PC-9 (cell line): ENCODE data around the gene ZBTB7A. TPM values are rescaled to one million over a fixed set of nuclear protein-coding genes. Genes with fewer than 3 reads are reported as not detected.
A peak's percentile ranks its signal among the peaks of the same experiment; 100 is the strongest.

Experiments used
- BruUV-seq: library from RNA; stranded (reverse); fragments of 400-500 nt; replicated peaks from 2 replicates; lab custom pipeline; 2021; lab: Mats Ljungman, UMichigan
- CTCF ChIA-PET: fragments of 300-600 bp; sonication (Branson Sonifier 250); formaldehyde crosslinking; loops from one replicate; lab custom pipeline; 2022; ENCODE audit warnings: antibody characterized with exemption; lab: Charles Lee
- POLR2A ChIA-PET: fragments of 300-600 bp; sonication (Branson Sonifier 250); formaldehyde crosslinking; loops from one replicate; lab custom pipeline; 2022; ENCODE audit warnings: antibody characterized with exemption; ENCODE audit not compliant: unreplicated experiment; lab: Charles Lee
- DNase-seq, 2 experiments: peaks; one replicate each; pipeline versions ENCODE4 v3.0.0 to v3.0.0-alpha.2; 2015 to 2022; ENCODE audit warnings: mixed read lengths in 1 of 2
- H2AFZ ChIP-seq: fragments of 200-600 bp; sonication (generic); 2 replicates; pipeline ENCODE4 v1.8.1; 2017; ENCODE audit warnings: antibody characterized with exemption
- H3F3A ChIP-seq: fragments of 200-600 bp; sonication (generic); 2 replicates; pipeline ENCODE4 v1.8.1; 2017; ENCODE audit warnings: antibody characterized with exemption, mild to moderate bottlenecking, low read depth; ENCODE audit not compliant: insufficient read depth
- H3K27ac ChIP-seq: fragments of 200-600 bp; sonication (generic); 2 replicates; pipeline ENCODE4 v1.6.1; 2016; ENCODE audit warnings: mixed run types
- H3K27me3 ChIP-seq: fragments of 200-600 bp; sonication (generic); 2 replicates; pipeline ENCODE4 v1.6.1; 2016; ENCODE audit warnings: low read depth, mixed run types; ENCODE audit not compliant: insufficient read depth
- H3K36me3 ChIP-seq: fragments of 200-600 bp; sonication (generic); 2 replicates; pipeline ENCODE4 v1.6.1; 2016; ENCODE audit warnings: low read depth, mixed run types
- H3K4me1 ChIP-seq: fragments of 200-600 bp; sonication (generic); replicated peaks from 2 replicates; pipeline ENCODE4 v1.6.1; 2016; ENCODE audit warnings: mixed run types; ENCODE audit not compliant: insufficient read depth
- H3K4me2 ChIP-seq: fragments of 200-600 bp; sonication (generic); 2 replicates; pipeline ENCODE4 v1.6.1; 2017; ENCODE audit warnings: mixed run types
- H3K4me3 ChIP-seq: fragments of 200-600 bp; sonication (generic); 2 replicates; pipeline ENCODE4 v1.6.1; 2016; ENCODE audit warnings: mixed run types
- H3K79me2 ChIP-seq: fragments of 200-600 bp; sonication (generic); 2 replicates; pipeline ENCODE4 v1.6.1; 2017; ENCODE audit warnings: low read depth, mixed run types
- H3K9me2 ChIP-seq: fragments of 200-600 bp; sonication (generic); 2 replicates; pipeline ENCODE4 v1.8.1; 2017; ENCODE audit warnings: mild to moderate bottlenecking; ENCODE audit not compliant: insufficient read depth
- H3K9me3 ChIP-seq: fragments of 200-600 bp; sonication (generic); 2 replicates; pipeline ENCODE4 v1.8.1; 2016; ENCODE audit warnings: low read depth; ENCODE audit not compliant: insufficient read depth
- H4K20me1 ChIP-seq: fragments of 200-600 bp; sonication (generic); 2 replicates; pipeline ENCODE4 v1.8.1; 2017; ENCODE audit not compliant: insufficient read depth
- CTCF ChIP-seq: fragments of 200-600 bp; sonication (generic); conservative IDR thresholded peaks from 2 replicates; pipeline ENCODE4 v1.6.1; 2017; ENCODE audit warnings: mixed run types, antibody characterized with exemption, mild to moderate bottlenecking, moderate library complexity
- EZH2 ChIP-seq: fragments of 200-600 bp; sonication (generic); IDR thresholded peaks from 2 replicates; pipeline ENCODE4 v1.8.0; 2017; ENCODE audit warnings: antibody characterized with exemption, low read depth
- intact Hi-C: fragments of 100-400 bp; cut with micrococcal nuclease; formaldehyde crosslinking; loops from one replicate; pipeline ENCODE4 v1.10.0; 2022; ENCODE audit not compliant: unreplicated experiment
- total RNA-seq: library from RNA; stranded (reverse); gene quantifications from 2 replicates; pipeline ENCODE4 v1.2.3, GENCODE V29; 2021

The ZBTB7A gene
- total RNA-seq, 1 experiment from 2014 or later = 41.2 TPM

GRCh38 chr19:4046362-4046691 lies 20.4 kb downstream of the ZBTB7A start:
- H3K9me3 ChIP-seq = no peaks in the 10 kb centered on the region
- no peak overlapping the region for H2AFZ ChIP-seq
- ChIA-PET POLR2A (no interaction called here), CTCF (no interaction called here)
- intact Hi-C loops = no loop called here
- no peak for TF ChIP-seq EZH2
- TF ChIP-seq CTCF = no peak
- H3K27ac ChIP-seq = no peak overlapping the region
- peaks cover 23% of the 10 kb centered on the region for H3K4me1 ChIP-seq
- H3K36me3 ChIP-seq = peaks cover 3% of the 10 kb centered on the region; the same call in 1 of the 2 replicates
- H4K20me1 ChIP-seq = peaks cover 39% of the 10 kb centered on the region
- H3K79me2 ChIP-seq = peaks cover 67% of the 10 kb centered on the region
- peaks cover 19% of the 10 kb centered on the region; the same call in 1 of the 2 replicates for H3F3A ChIP-seq
- H3K4me3 ChIP-seq = no peak overlapping the region
- H3K4me2 ChIP-seq = no peak overlapping the region
- no peak for DNase-seq
- no peaks in the 10 kb centered on the region for H3K9me2 ChIP-seq
- no peaks in the 10 kb centered on the region for H3K27me3 ChIP-seq
- BruUV-seq = no TSS peak

GRCh38 chr19:4045597-4046361 lies 20.9 kb downstream of the ZBTB7A start:
- H2AFZ ChIP-seq = no peak overlapping the region
- no peaks in the 10 kb centered on the region for H3K27me3 ChIP-seq
- no peak for TF ChIP-seq EZH2
- TF ChIP-seq CTCF = no peak
- H3K79me2 ChIP-seq = peaks cover 61% of the 10 kb centered on the region
- peaks cover 21% of the 10 kb centered on the region; the same call in 1 of the 2 replicates for H3F3A ChIP-seq
- H3K4me2 ChIP-seq = no peak overlapping the region
- no peaks in the 10 kb centered on the region for H3K9me3 ChIP-seq
- DNase-seq = no peak
- intact Hi-C loops = no loop called here
- H4K20me1 ChIP-seq = peaks cover 40% of the 10 kb centered on the region
- ChIA-PET POLR2A (no interaction called here), CTCF (no interaction called here)
- H3K36me3 ChIP-seq = no peaks in the 10 kb centered on the region
- BruUV-seq = TSS peak; percentile 12
- H3K9me2 ChIP-seq = no peaks in the 10 kb centered on the region
- H3K4me3 ChIP-seq = no peak overlapping the region
- H3K4me1 ChIP-seq = peaks cover 19% of the 10 kb centered on the region
- no peak overlapping the region for H3K27ac ChIP-seq

- CTCF ChIA-PET = no interaction called here
- H3F3A ChIP-seq = peaks cover 28% of the 10 kb centered on the region; the same call in 1 of the 2 replicates
- peaks cover 44% of the 10 kb centered on the region for H4K20me1 ChIP-seq
- POLR2A ChIA-PET = no interaction called here
- no peak for DNase-seq
- H3K27me3 ChIP-seq = no peaks in the 10 kb centered on the region
- no peak overlapping the region for H3K4me2 ChIP-seq
- intact Hi-C loops = no loop called here
- no peaks in the 10 kb centered on the region for H3K9me3 ChIP-seq
- no peaks in the 10 kb centered on the region for H3K9me2 ChIP-seq
- BruUV-seq = no TSS peak
- H3K4me1 ChIP-seq = peaks cover 19% of the 10 kb centered on the region
- H3K27ac ChIP-seq = no peak overlapping the region
- TF ChIP-seq EZH2 (no peak), CTCF (no peak)
- no peak overlapping the region for H2AFZ ChIP-seq
- H3K36me3 ChIP-seq = no peaks in the 10 kb centered on the region
- peaks cover 54% of the 10 kb centered on the region for H3K79me2 ChIP-seq
- H3K4me3 ChIP-seq = no peak overlapping the region
These were observed 21.7 kb downstream of the ZBTB7A start for GRCh38 chr19:4044990-4045465.
